ENCODE measurements around the gene CENPT. TPM values are rescaled to one million over a fixed set of nuclear protein-coding genes. Genes with fewer than 3 reads are reported as not detected.

Gene CENPT
- total and polyA plus RNA-seq, 2 of the 13 experiments (the other 11 are each of a cell fraction or from before 2014, with no cell fraction given) = 40.9 to 43.3 TPM

GRCh38 chr16:67843343-67843765, 4.1 kb downstream of the CENPT start (continued):
- TF ChIP-seq NFAT5 (CRISPR knock-in tag; IDR thresholded peaks at IDR 0.05) (no peak), MAZ (IDR thresholded peaks at IDR 0.05; ENCODE audit: borderline replicate concordance, low read depth, low read length) (no peak), MAZ (CRISPR knock-in tag; IDR thresholded peaks at IDR 0.05; ENCODE audit: low read depth) (no peak), SMAD1 (CRISPR knock-in tag; IDR thresholded peaks at IDR 0.05; ENCODE audit: borderline replicate concordance, low read depth) (no peak), AKNA (CRISPR knock-in tag; IDR thresholded peaks at IDR 0.05; ENCODE audit: borderline replicate concordance) (no peak), ZNF609 (CRISPR knock-in tag; IDR thresholded peaks at IDR 0.05; ENCODE audit: borderline replicate concordance) (no peak), MNT (IDR thresholded peaks at IDR 0.05) (no peak), HCFC1 (IDR thresholded peaks at IDR 0.05; ENCODE audit: low read depth, low read length) (no peak)
